ENCODE data around the gene IFI16. TPM values are rescaled to one million over a fixed set of nuclear protein-coding genes. Genes with fewer than 3 reads are reported as not detected.

IFI16 gene
- total RNA-seq, 2 donors from 2014 or later: 226 to 314 TPM

GRCh38 chr1:159071970-159072582 is 62.4 kb downstream of the IFI16 start:
- Mint-ChIP-seq H3K36me3 (peaks cover 7 to 17% of the 10 kb centered on the region in 2 donors), H3K27ac (peak overlapping the region; percentile 31 to 62), H3K9me3 (no peaks in the 10 kb centered on the region)
- ATAC-seq (peak in 1 of 2 donors; percentile 15), DNase-seq (ENCODE audit: low spot score in 2 of 2) (no peak)

GRCh38 chr1:159076438-159077119 is 66.9 kb downstream of the IFI16 start, which contains the start of gene AIM2:
TSS of gene AIM2 (minus strand) at chr1:159076766. CDS start at chr1:159073499, 3,267 bp downstream.
- peaks cover 0 to 8% of the 10 kb centered on the region in 2 donors for H3K9me3 Mint-ChIP-seq
- peak within 1 kb of the TSS; percentile 95 to 98 for H3K27ac Mint-ChIP-seq
- DNase-seq (ENCODE audit: low spot score in 2 of 2): peak; percentile 58 to 69
- H3K36me3 Mint-ChIP-seq: peaks cover 0 to 10% of the 10 kb centered on the region in 2 donors
- ATAC-seq: peak; percentile 84 to 87

- peak; percentile 87 to 90 for ATAC-seq
- H3K9me3 Mint-ChIP-seq: peaks cover 0 to 8% of the 10 kb centered on the region in 2 donors
- peak; percentile 90 to 97 for DNase-seq (ENCODE audit: low spot score in 2 of 2)
- H3K36me3 Mint-ChIP-seq: peaks cover 0 to 3% of the 10 kb centered on the region in 2 donors
- H3K27ac Mint-ChIP-seq: peak overlapping the region; percentile 95 to 98
These were observed 67.6 kb downstream of the IFI16 start for GRCh38 chr1:159077120-159077961.

- H3K36me3 Mint-ChIP-seq: no peaks in the 10 kb centered on the region
- H3K27ac Mint-ChIP-seq: no peak overlapping the region
- ATAC-seq: peak in 1 of 2 donors; percentile 13
- no peak for DNase-seq (ENCODE audit: low spot score in 2 of 2)
- H3K9me3 Mint-ChIP-seq: peaks cover 0 to 8% of the 10 kb centered on the region in 2 donors
These were observed 69.8 kb downstream of the IFI16 start for GRCh38 chr1:159079525-159079924.

GRCh38 chr1:159081626-159082025 is 71.9 kb downstream of the IFI16 start:
- DNase-seq (ENCODE audit: low spot score in 2 of 2) (no peak), ATAC-seq (no peak)
- Mint-ChIP-seq H3K36me3 (no peaks in the 10 kb centered on the region), H3K27ac (no peak overlapping the region), H3K9me3 (peaks cover 0 to 8% of the 10 kb centered on the region in 2 donors)

GRCh38 chr1:159083013-159083412 is 73.3 kb downstream of the IFI16 start:
- no peak for ATAC-seq

GRCh38 chr1:159084152-159084551 is 74.4 kb downstream of the IFI16 start:
- ATAC-seq (no peak), DNase-seq (ENCODE audit: low spot score in 2 of 2) (no peak)
- Mint-ChIP-seq H3K9me3 (no peaks in the 10 kb centered on the region), H3K36me3 (no peaks in the 10 kb centered on the region), H3K27ac (no peak overlapping the region)

More at GRCh38 chr1:159083013-159083412, 73.3 kb downstream of the IFI16 start:
- Mint-ChIP-seq H3K9me3 (peaks cover 0 to 4% of the 10 kb centered on the region in 2 donors), H3K27ac (no peak overlapping the region), H3K36me3 (no peaks in the 10 kb centered on the region)
- DNase-seq (ENCODE audit: low spot score in 2 of 2): no peak

GRCh38 chr1:159084867-159085266 is 75.2 kb downstream of the IFI16 start:
- no peak for ATAC-seq
- DNase-seq (ENCODE audit: low spot score in 2 of 2): no peak
- H3K36me3 Mint-ChIP-seq: no peaks in the 10 kb centered on the region
- no peaks in the 10 kb centered on the region for H3K9me3 Mint-ChIP-seq
- no peak overlapping the region for H3K27ac Mint-ChIP-seq

- Mint-ChIP-seq H3K27ac (peak overlapping the region; percentile 39 to 55), H3K36me3 (no peaks in the 10 kb centered on the region), H3K9me3 (no peaks in the 10 kb centered on the region)
- DNase-seq (ENCODE audit: low spot score in 2 of 2) (no peak), ATAC-seq (peak in 1 of 2 donors; percentile 60)
These were observed 78.3 kb downstream of the IFI16 start for GRCh38 chr1:159088050-159088449.

GRCh38 chr1:159088546-159089183 is 79.0 kb downstream of the IFI16 start:
- ATAC-seq: peak; percentile 32 to 41
- Mint-ChIP-seq H3K36me3 (no peaks in the 10 kb centered on the region), H3K9me3 (no peaks in the 10 kb centered on the region), H3K27ac (peak overlapping the region; percentile 55 to 69)
- DNase-seq (ENCODE audit: low spot score in 2 of 2): no peak

GRCh38 chr1:159089184-159089791 is 79.6 kb downstream of the IFI16 start:
- H3K36me3 Mint-ChIP-seq: no peaks in the 10 kb centered on the region
- peak overlapping the region; percentile 55 to 69 for H3K27ac Mint-ChIP-seq
- no peaks in the 10 kb centered on the region for H3K9me3 Mint-ChIP-seq
- peak; percentile 11 to 31 for ATAC-seq
- no peak for DNase-seq (ENCODE audit: low spot score in 2 of 2)

- DNase-seq (ENCODE audit: low spot score in 2 of 2) (no peak), ATAC-seq (peak; percentile 35 to 43)
- Mint-ChIP-seq H3K36me3 (no peaks in the 10 kb centered on the region), H3K9me3 (no peaks in the 10 kb centered on the region), H3K27ac (peak overlapping the region in 1 of 2 donors; percentile 55)
These were observed 80.8 kb downstream of the IFI16 start for GRCh38 chr1:159090286-159091179.

- Mint-ChIP-seq H3K36me3 (no peaks in the 10 kb centered on the region), H3K9me3 (no peaks in the 10 kb centered on the region), H3K27ac (peak overlapping the region in 1 of 2 donors; percentile 16)
- ATAC-seq (no peak), DNase-seq (ENCODE audit: low spot score in 2 of 2) (no peak)
These were observed 81.5 kb downstream of the IFI16 start for GRCh38 chr1:159091180-159091560.

- no peaks in the 10 kb centered on the region for H3K36me3 Mint-ChIP-seq
- peak overlapping the region in 1 of 2 donors; percentile 16 for H3K27ac Mint-ChIP-seq
- peak; percentile 71 to 81 for ATAC-seq
These were observed 81.9 kb downstream of the IFI16 start for GRCh38 chr1:159091607-159092031.

More at GRCh38 chr1:159091607-159092031, 81.9 kb downstream of the IFI16 start:
- H3K9me3 Mint-ChIP-seq: no peaks in the 10 kb centered on the region
- no peak for DNase-seq (ENCODE audit: low spot score in 2 of 2)
